ENCODE results near the gene PTCSC3. TPM values are rescaled to one million over a fixed set of nuclear protein-coding genes. Genes with fewer than 3 reads are reported as not detected.
"Not testable (repeated sequence)": the region's sequence is repeated elsewhere in the genome, so short reads cannot be mapped to it uniquely, and the experiment has no call there.

PTCSC3 gene
- total RNA-seq, 1 donor from 2014 or later, result not detected

- no peak for DNase-seq (ENCODE audit: low spot score)
Measured at GRCh38 chr14:36174767-36175424, 1.6 kb downstream of the PTCSC3 start.

- no peak for DNase-seq (ENCODE audit: low spot score)
Measured at GRCh38 chr14:36173161-36173560, 3.4 kb downstream of the PTCSC3 start.

DNA sequence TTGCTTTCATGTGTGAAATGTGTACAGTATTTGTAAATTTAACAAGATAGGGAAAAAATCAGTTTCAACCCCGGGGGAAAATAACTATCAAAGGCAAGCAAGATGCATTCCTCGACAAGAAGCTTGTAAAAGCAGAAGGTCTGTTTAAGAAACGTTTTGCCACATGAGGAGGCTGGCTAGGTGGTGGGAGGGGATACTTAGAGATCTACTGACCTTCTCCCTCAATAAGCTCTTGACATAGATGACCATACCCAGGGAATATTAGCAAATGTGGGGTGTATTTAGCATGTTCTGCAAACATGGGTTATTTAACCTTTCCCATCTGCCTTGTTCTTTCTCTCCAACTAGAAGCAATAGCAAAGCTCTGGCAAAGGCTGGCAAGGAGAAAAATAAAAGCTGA is 4.9 kb downstream of the PTCSC3 start:
- no peak for DNase-seq (ENCODE audit: low spot score)

- no peak for DNase-seq (ENCODE audit: low spot score)
Measured at GRCh38 chr14:36167431-36167830, 9.1 kb downstream of the PTCSC3 start.

GRCh38 chr14:36163451-36163850 is 13.1 kb downstream of the PTCSC3 start:
- DNase-seq (ENCODE audit: low spot score), result no peak

DNA sequence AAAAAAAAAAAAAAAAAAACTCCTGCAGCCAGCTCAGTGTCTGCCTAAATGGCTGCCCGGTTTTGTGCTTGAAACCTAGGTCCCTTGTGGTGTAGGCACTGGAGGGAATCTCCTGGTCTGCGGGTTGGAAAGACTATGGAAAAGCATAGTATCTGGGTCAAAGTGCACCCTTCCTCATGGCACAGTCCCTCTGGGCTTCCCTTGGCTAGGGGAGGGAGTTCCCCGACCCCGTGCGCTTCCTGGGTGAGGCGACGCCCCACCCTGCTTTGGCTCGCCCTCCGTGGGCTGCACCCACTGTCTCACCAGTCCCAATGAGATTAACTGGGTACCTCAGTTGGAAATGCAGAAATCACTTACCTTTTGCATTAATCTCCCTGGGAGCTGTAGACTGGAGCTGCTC is 14.3 kb downstream of the PTCSC3 start:
- DNase-seq (ENCODE audit: low spot score), result no peak

GRCh38 chr14:36161776-36162175 is 14.7 kb downstream of the PTCSC3 start:
- no peak for DNase-seq (ENCODE audit: low spot score)

DNA sequence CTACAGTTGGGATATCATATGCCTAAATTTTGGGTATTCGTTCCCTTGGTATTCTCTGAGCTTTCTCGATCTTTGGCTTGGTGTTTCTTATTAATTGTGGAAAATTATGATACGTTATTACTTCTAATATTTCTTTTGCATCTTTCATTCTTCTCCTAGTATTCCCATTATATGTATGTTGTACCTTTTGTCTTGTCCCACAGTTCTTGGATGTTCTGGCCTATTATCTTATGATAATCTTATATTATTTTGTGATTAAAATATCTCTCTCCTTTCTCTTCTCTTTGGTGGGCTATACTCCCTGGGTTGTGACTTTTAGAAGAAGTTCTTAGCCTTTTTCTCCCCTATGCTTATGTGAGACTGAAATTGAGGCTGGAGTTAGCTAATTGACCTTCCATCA is 25.2 kb downstream of the PTCSC3 start:
- no peak for DNase-seq (ENCODE audit: low spot score)

GRCh38 chr14:36134038-36134437 is 42.5 kb downstream of the PTCSC3 start:
- DNase-seq (ENCODE audit: low spot score), result no peak

DNA sequence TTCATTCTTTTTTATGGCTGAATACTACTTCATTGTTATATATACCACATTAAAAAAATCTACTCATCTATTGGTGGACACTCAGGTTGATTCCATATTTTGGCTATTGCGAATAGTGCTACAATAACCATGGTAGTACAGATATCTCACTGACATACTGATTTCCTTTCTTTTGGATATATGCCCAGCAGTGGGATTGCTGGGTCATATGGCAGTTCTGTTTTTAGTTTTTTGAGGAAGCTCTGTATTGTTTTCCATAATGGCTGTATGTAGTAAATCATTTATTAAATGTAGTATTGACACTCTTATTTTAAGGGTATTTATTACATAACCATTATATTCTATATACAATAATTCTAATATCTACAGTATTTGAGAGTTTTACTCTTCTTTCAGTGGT is 43.7 kb downstream of the PTCSC3 start:
- no peak for DNase-seq (ENCODE audit: low spot score)

DNA sequence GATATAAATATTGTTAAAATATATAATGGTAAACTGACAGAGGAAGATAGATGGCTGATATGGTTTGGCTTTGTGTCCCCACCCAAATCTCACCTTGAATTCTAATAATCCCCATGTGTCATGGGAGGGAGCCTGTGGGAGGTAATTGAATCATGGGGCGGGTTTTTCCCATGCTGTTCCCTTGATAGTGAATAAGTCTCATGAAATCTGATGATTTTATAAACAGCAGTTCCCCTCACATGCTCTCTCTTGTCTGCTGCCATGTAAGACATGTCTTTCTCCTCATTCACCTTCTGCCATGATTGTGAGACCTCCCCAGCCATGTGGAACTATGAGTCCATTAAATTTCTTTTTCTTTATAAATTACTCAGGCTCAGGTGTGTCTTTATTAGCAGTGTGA is 46.3 kb downstream of the PTCSC3 start:
- no peak for DNase-seq (ENCODE audit: low spot score)

DNA sequence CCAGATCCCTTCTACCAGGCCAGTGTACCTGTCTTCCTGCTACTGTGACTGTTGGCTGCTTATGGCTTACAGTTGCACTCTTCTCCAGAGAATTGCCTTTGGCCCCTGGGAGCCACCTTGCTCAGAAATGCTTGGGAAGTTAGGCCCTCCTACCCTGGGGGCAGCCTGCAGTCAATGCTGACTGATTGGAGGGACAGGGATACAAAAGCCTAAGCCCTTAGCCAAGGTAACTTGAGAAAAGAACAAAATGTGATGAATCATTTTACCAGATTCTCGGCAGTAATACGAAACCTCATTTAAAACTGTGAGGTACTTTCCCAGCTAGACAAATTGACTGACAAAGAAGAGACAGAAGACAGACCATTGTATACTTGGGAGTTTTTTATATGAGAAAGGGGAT is 47.3 kb downstream of the PTCSC3 start:
- DNase-seq (ENCODE audit: low spot score), result no peak

GRCh38 chr14:36113341-36113740 is 63.2 kb downstream of the PTCSC3 start:
- DNase-seq (ENCODE audit: low spot score), result no peak

DNA sequence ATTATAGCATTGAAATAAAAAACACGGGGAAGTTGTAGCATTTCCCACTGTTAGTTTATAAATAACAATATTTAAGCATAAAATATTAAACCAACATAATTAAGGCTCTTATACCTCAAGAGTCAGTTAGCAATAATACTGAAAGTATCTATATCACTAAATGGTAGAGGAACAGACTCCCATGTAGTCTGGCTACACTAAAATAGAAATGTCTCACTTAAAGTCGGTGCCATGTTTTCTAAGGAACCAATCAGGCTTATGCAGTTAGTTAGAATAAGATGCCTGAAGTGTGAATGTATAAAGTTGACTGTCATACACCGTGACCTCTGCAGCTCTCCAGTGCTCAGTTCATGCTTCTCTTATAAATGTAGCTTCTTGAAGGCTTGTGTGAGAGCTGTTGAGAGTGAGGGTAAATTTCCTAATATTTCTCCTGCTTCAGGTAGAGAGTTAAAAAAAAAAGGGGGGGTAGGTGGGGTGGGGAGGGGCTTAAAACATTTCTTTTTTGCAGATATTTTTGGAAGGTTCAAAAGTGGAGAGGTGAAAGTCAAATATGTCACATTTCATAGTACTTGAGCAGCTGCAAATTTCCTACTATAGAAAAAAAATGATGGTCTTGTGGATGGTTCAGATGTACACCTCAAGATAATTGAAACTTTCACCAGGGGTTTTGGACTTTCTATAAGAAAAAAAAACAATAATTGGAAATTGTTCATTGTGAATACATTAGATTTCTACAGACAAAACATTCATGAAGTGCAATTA is 64.5 kb downstream of the PTCSC3 start:
- no peak for DNase-seq (ENCODE audit: low spot score)

DNA sequence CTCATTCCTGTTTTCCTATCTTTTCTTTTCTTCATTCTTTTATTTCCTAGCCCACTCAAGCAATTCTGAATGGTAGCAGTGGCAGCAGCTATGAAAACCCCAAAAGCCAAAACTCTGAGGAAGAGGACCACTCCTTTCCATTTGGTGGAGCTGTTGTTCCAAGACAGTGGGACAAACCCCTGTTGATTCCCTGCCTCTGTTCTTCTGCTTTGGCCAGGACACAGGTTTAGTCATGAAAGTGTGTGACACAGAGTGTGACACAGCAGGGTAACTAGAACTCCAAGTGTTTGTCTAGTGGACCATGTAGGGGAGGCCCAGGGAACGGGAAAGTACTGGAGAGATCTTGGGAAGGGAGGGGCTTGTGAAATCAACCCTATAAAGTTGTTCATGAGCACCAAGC is 71.1 kb downstream of the PTCSC3 start:
- DNase-seq (ENCODE audit: low spot score), result no peak

DNA sequence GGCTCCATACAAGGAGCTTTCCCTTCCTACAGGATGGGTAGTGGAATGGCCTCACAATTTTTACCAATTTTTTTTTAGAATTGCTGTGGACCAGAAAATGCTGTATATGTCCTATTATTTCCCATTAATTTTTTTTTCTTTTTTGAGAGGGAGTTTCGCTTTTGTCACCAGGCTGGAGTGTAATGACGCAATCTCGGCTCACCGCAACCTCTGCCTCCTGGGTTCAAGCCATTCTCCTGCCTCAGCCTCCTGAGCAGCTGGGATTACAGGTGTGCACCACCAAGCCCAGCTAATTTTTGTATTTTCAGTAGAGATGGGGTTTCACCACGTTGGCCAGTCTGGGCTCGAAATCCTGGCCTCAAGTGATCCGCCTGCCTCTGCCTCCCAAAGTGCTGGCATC is 72.3 kb downstream of the PTCSC3 start:
- not testable (repeated sequence) for DNase-seq (ENCODE audit: low spot score)

DNA sequence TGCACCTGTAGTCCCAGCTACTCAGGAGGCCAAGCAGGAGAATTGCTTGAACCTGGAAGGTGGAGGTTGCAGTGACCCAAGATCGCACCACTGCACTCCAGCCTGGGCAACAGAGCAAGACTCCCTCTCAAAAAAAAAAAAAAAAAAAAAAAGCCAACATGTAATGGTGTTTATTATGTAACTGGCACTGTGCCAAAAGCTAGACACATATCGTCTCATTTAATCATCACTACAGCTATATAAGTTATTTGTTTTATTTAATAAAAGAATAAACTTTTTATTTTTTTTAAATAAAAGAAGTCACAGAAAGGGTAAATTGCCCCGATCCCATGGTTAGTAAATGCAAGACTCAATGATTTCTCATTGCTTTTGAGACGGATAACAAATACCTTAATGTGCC is 76.9 kb downstream of the PTCSC3 start:
- DNase-seq (ENCODE audit: low spot score), result no peak

- no peak for DNase-seq (ENCODE audit: low spot score)
Measured at GRCh38 chr14:36097356-36097755, 79.2 kb downstream of the PTCSC3 start.

DNA sequence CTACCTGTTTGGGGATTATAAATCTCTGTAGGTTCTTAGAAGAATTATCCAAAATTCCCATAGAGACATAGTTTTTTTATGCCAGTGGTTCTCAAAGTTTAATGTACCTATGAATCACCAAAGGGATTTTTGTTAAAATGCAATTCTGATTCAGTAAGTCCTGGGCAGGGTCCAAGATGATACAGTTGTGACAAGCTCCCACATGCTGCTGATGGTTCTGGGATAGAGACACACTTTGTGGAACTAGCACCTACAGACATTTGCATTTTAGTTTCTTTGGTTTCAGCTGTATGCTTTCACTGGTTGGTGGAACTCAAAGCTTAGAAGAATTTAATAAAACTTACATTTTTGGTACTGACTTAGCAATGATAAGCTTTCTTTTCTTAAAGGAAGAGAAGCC is 80.4 kb downstream of the PTCSC3 start:
- DNase-seq (ENCODE audit: low spot score), result no peak

GRCh38 chr14:36094963-36095362 is 81.6 kb downstream of the PTCSC3 start:
- no peak for DNase-seq (ENCODE audit: low spot score)

DNA sequence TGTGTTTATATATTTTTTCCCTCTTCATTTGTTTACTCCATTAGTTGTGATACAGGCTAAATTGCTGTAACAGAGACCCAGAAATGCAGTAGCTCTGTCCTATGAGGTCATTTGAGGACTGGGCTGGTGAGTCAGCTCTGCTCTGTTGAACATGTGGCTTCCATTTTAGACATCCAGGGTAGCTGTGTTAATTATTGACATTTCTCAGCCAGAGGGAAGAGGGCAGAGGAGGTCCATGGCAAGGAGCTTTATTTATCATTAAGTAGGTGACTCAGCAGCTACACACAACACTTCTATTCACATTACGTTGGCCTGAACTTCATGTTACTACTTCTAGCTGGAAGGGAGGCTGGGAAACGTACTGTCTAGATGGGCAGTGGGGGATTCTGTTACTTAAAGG is 85.4 kb downstream of the PTCSC3 start:
- DNase-seq (ENCODE audit: low spot score), result no peak

DNA sequence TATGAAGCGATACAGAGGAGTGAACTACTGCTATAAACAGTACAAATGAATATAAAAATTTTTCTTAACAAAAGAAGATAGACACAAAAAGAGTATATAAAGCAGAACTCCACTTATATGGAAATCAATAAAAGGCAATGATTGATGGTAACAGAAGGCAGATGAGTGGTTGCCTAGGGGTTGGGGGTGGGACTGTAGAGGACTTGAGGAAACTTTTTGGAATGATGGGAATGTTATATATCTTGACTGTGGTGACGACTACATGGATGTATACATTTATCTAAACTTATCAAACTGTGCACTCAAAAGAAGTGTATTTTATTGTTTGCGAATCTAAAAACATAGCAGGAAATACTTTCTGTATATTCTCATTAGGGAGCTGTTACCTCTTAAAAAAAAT is 89.1 kb downstream of the PTCSC3 start:
- DNase-seq (ENCODE audit: low spot score), result no peak

Data from mesenteric fat pad (tissue), 1 donor.